Measurements from ENCODE around the gene DICER1.

- TF ChIP-seq CTCF (IDR thresholded peaks at IDR 0.05) (no peak), POLR2A (IDR thresholded peaks at IDR 0.05) (no peak)
These were observed 33.5 kb upstream of the DICER1 start for GRCh38 chr14:95190857-95191256.

Measured in heart left ventricle (tissue), 13 donors.